ENCODE data around the gene ATR. TPM values are rescaled to one million over a fixed set of nuclear protein-coding genes. Genes with fewer than 3 reads are reported as not detected.

Gene ATR
- total RNA-seq, 2 experiments from 2014 or later: 36.2 to 36.9 TPM

- no peak for DNase-seq
Measured at GRCh38 chr3:142542054-142542453, 36.5 kb downstream of the ATR start.

GRCh38 chr3:142536519-142536918 lies 42.0 kb downstream of the ATR start:
- no peak for ATAC-seq (ENCODE audit: low read depth)
- Mint-ChIP-seq H3K36me3 (peaks cover 33% of the 10 kb centered on the region), H3K4me1 (no peaks in the 10 kb centered on the region), H3K27me3 (no peaks in the 10 kb centered on the region), H3K4me3 (no peak overlapping the region), H3K27ac (no peak overlapping the region), H3K9me3 (peaks cover 2% of the 10 kb centered on the region)
- POLR2A ChIA-PET: no interaction called here
- no peak for DNase-seq

More at GRCh38 chr3:142542054-142542453, 36.5 kb downstream of the ATR start:
- H3K27ac Mint-ChIP-seq: no peak overlapping the region
- H3K36me3 Mint-ChIP-seq: peaks cover 8% of the 10 kb centered on the region
- no peaks in the 10 kb centered on the region for H3K27me3 Mint-ChIP-seq
- no peak overlapping the region for H3K4me3 Mint-ChIP-seq
- no peaks in the 10 kb centered on the region for H3K9me3 Mint-ChIP-seq
- no peak for ATAC-seq (ENCODE audit: low read depth)
- no peaks in the 10 kb centered on the region for H3K4me1 Mint-ChIP-seq
- POLR2A ChIA-PET: no interaction called here

- ATAC-seq (ENCODE audit: low read depth) (no peak), DNase-seq (no peak)
- H3K27ac Mint-ChIP-seq: no peak overlapping the region
- POLR2A ChIA-PET: no interaction called here
- no peak overlapping the region for H3K4me3 Mint-ChIP-seq
- H3K36me3 Mint-ChIP-seq: peaks cover 42% of the 10 kb centered on the region
- H3K27me3 Mint-ChIP-seq: no peaks in the 10 kb centered on the region
- H3K4me1 Mint-ChIP-seq: peaks cover 7% of the 10 kb centered on the region
- peaks cover 2% of the 10 kb centered on the region for H3K9me3 Mint-ChIP-seq
Measured at GRCh38 chr3:142534543-142534942, 44.0 kb downstream of the ATR start.

- H3K9me3 Mint-ChIP-seq: peaks cover 2% of the 10 kb centered on the region
- ATAC-seq (ENCODE audit: low read depth): no peak
Measured at GRCh38 chr3:142530296-142530695, 48.2 kb downstream of the ATR start.

GRCh38 chr3:142523921-142524566 lies 54.5 kb downstream of the ATR start:
- no peaks in the 10 kb centered on the region for H3K27me3 Mint-ChIP-seq
- no peak overlapping the region for H3K4me3 Mint-ChIP-seq
- no peaks in the 10 kb centered on the region for H3K9me3 Mint-ChIP-seq
- DNase-seq (no peak), ATAC-seq (ENCODE audit: low read depth) (no peak)
- H3K4me1 Mint-ChIP-seq: no peaks in the 10 kb centered on the region
- H3K27ac Mint-ChIP-seq: no peak overlapping the region
- H3K36me3 Mint-ChIP-seq: peaks cover 16% of the 10 kb centered on the region
- POLR2A ChIA-PET: interaction anchor here (0.6 kb wide), 1 partner anchor 14 kb away, joined by 5 read pairs; no protein-coding TSS in a partner anchor

More at GRCh38 chr3:142530296-142530695, 48.2 kb downstream of the ATR start:
- peaks cover 7% of the 10 kb centered on the region for H3K4me1 Mint-ChIP-seq
- no peaks in the 10 kb centered on the region for H3K27me3 Mint-ChIP-seq
- POLR2A ChIA-PET: no interaction called here
- H3K27ac Mint-ChIP-seq: peak overlapping the region; percentile 54
- no peak overlapping the region for H3K4me3 Mint-ChIP-seq
- H3K36me3 Mint-ChIP-seq: peaks cover 40% of the 10 kb centered on the region
- DNase-seq: no peak

GRCh38 chr3:142509079-142509478 lies 69.5 kb downstream of the ATR start:
- peak overlapping the region; percentile 89 for H3K4me3 Mint-ChIP-seq
- POLR2A ChIA-PET: interaction anchor here (0.6 to 1.7 kb wide), 5 partner anchors 62 to 620 kb away, joined by 3 to 8 read pairs (median 4); partner anchors contain the start of genes ATR and XRN1
- peaks cover 18% of the 10 kb centered on the region for H3K4me1 Mint-ChIP-seq
- H3K27me3 Mint-ChIP-seq: no peaks in the 10 kb centered on the region
- peak overlapping the region; percentile 97 for H3K27ac Mint-ChIP-seq
- no peaks in the 10 kb centered on the region for H3K9me3 Mint-ChIP-seq
- H3K36me3 Mint-ChIP-seq: peaks cover 35% of the 10 kb centered on the region
- ATAC-seq (ENCODE audit: low read depth) (no peak), DNase-seq (peak; percentile 29)

- Mint-ChIP-seq H3K27me3 (no peaks in the 10 kb centered on the region), H3K27ac (no peak overlapping the region), H3K36me3 (peaks cover 35% of the 10 kb centered on the region), H3K4me3 (no peak overlapping the region), H3K9me3 (no peaks in the 10 kb centered on the region), H3K4me1 (peaks cover 18% of the 10 kb centered on the region)
- ATAC-seq (ENCODE audit: low read depth) (no peak), DNase-seq (no peak)
- POLR2A ChIA-PET: no interaction called here
Measured at GRCh38 chr3:142507241-142507640, 71.3 kb downstream of the ATR start.

- ATAC-seq (ENCODE audit: low read depth) (no peak), DNase-seq (no peak)
- Mint-ChIP-seq H3K4me1 (peaks cover 11% of the 10 kb centered on the region), H3K9me3 (no peaks in the 10 kb centered on the region), H3K4me3 (no peak overlapping the region), H3K36me3 (peaks cover 43% of the 10 kb centered on the region), H3K27ac (no peak overlapping the region), H3K27me3 (no peaks in the 10 kb centered on the region)
- POLR2A ChIA-PET: no interaction called here
Measured at GRCh38 chr3:142502187-142502985, 76.1 kb downstream of the ATR start.

- ATAC-seq (ENCODE audit: low read depth) (no peak), DNase-seq (no peak)
- H3K4me3 Mint-ChIP-seq: no peak overlapping the region
- H3K9me3 Mint-ChIP-seq: no peaks in the 10 kb centered on the region
- peaks cover 40% of the 10 kb centered on the region for H3K36me3 Mint-ChIP-seq
- POLR2A ChIA-PET: no interaction called here
- no peaks in the 10 kb centered on the region for H3K27me3 Mint-ChIP-seq
- H3K27ac Mint-ChIP-seq: no peak overlapping the region
- peaks cover 4% of the 10 kb centered on the region for H3K4me1 Mint-ChIP-seq
Measured at GRCh38 chr3:142501004-142501926, 77.3 kb downstream of the ATR start.

- ATAC-seq (ENCODE audit: low read depth): no peak
- peaks cover 39% of the 10 kb centered on the region for H3K36me3 Mint-ChIP-seq
- no peak overlapping the region for H3K27ac Mint-ChIP-seq
- no peaks in the 10 kb centered on the region for H3K27me3 Mint-ChIP-seq
- POLR2A ChIA-PET: no interaction called here
- H3K4me3 Mint-ChIP-seq: no peak overlapping the region
- no peaks in the 10 kb centered on the region for H3K9me3 Mint-ChIP-seq
- no peak for DNase-seq
- H3K4me1 Mint-ChIP-seq: no peaks in the 10 kb centered on the region
Measured at GRCh38 chr3:142500211-142500610, 78.3 kb downstream of the ATR start.

- POLR2A ChIA-PET: no interaction called here
- H3K27me3 Mint-ChIP-seq: no peaks in the 10 kb centered on the region
- H3K27ac Mint-ChIP-seq: no peak overlapping the region
- H3K4me1 Mint-ChIP-seq: no peaks in the 10 kb centered on the region
- DNase-seq (no peak), ATAC-seq (ENCODE audit: low read depth) (no peak)
- peaks cover 45% of the 10 kb centered on the region for H3K36me3 Mint-ChIP-seq
- no peak overlapping the region for H3K4me3 Mint-ChIP-seq
- no peaks in the 10 kb centered on the region for H3K9me3 Mint-ChIP-seq
Measured at GRCh38 chr3:142498397-142499180, 79.9 kb downstream of the ATR start.

- POLR2A ChIA-PET: no interaction called here
- DNase-seq (no peak), ATAC-seq (ENCODE audit: low read depth) (no peak)
- Mint-ChIP-seq H3K4me1 (no peaks in the 10 kb centered on the region), H3K27ac (no peak overlapping the region), H3K36me3 (peaks cover 48% of the 10 kb centered on the region), H3K9me3 (no peaks in the 10 kb centered on the region), H3K4me3 (no peak overlapping the region), H3K27me3 (no peaks in the 10 kb centered on the region)
Measured at GRCh38 chr3:142497729-142498128, 80.8 kb downstream of the ATR start.

- Mint-ChIP-seq H3K4me1 (no peaks in the 10 kb centered on the region), H3K36me3 (peaks cover 52% of the 10 kb centered on the region), H3K9me3 (no peaks in the 10 kb centered on the region), H3K27ac (no peak overlapping the region), H3K4me3 (no peak overlapping the region), H3K27me3 (no peaks in the 10 kb centered on the region)
- ATAC-seq (ENCODE audit: low read depth) (no peak), DNase-seq (no peak)
- POLR2A ChIA-PET: no interaction called here
Measured at GRCh38 chr3:142495103-142495502, 83.4 kb downstream of the ATR start.

All from activated naive CD8-positive, alpha-beta T cell treated with anti-CD3 and anti-CD28 coated beads, Interleukin-2, amount 10 ng/mL, durations not matched to agents 7 days and 5 days (primary cell).